GM21723 (cell line): ENCODE measurements around the gene CNNM3.
"Not testable (repeated sequence)": the region's sequence is repeated elsewhere in the genome, so short reads cannot be mapped to it uniquely, and the experiment has no call there.

ENCODE experiments used
- ATAC-seq: cut with Tn5 transposase; IDR thresholded peaks from one replicate; pipeline ENCODE4 v1.9.1; 2021; ENCODE audit warnings: mild to moderate bottlenecking, moderate library complexity; ENCODE audit not compliant: unreplicated experiment

The CNNM3 gene

DNA sequence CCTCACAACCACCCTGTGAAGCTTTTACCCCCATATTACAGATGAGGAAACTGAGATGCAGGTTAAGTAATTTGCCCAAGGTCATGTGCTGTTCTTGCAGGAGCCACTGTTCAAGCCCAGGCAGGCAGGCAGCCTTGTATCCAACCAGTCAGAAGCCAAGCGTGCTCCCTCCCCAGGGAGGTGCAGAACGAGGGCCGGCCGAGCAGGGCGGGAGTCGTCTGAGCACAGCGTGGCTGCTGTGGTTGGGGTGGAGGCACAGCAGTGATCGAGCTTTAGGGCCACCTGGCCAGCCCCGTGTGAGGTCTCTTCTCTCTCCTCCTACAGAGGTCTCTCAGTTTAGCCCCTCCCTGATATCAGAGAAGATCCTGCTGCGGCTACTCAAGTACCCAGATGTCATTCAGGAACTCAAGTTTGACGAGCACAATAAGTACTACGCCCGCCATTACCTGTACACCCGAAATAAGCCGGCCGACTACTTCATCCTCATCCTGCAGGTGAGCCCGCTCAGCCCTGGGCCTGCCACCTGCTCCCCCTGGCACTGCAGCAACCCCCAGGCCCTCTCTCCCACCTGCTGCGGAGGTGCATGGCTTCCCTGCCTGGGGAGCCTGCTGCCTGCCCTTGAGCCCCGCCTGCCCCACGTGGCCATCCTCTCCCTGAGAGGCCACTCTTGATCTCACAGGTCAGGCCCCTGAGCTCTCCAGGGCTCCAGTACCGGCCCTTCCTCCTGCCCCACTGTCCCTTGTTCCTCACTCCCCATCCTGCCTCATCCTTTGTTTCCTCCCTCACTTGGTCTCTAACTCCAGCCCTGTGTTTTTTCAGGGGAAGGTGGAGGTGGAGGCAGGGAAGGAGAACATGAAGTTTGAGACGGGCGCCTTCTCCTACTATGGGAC, 17.1 kb upstream of the CNNM3 start:
- no peak for ATAC-seq

- no peak for ATAC-seq
Measured at GRCh38 chr2:96799623-96799935, 16.5 kb upstream of the CNNM3 start.

DNA sequence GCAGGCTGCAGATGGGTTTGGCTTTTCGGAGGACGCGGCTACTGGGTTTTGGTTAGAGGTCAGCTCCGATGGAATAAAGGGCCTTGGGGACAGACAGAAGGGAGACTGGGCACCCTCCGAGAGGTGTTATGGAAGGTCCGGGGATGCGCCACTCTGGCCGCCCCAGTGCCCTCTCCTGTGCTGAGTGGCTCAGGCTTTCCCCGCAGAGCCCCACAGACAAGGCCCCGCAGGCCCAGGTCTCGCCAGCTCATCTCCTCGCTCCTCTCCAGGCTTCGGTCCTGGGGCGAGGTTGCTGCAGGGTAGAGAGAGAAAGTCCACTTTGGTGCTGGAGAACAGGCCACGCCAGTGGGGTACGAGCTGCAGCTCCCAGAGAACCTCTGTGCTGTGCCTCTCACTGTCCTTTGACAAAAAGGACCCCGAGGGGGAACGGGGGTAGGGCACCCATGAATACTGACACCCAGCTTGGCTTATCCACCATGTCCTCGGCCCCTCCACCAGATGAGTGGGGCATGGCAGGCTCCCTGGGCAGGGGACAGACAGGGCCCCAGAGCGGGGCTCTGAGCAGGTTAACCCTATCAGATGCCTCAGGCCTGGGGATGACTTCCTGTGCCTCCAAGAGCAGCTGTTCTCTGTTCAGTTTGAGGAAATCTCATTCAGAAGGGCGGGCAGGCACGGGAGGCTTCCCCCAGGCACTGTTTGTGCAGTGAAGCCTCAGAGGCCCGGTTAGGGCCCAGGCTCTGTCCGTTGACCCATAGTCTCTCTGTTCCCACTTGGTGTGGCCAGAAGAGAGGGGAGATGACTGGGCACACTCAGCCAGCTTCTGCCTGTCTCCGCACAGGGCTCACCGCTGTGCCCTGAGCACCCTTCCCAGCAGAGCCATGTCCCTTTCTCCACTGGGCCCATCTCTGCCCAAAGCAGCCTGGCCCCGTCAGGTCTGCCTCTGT, 15.7 kb upstream of the CNNM3 start:
- ATAC-seq, result peak; percentile 9

GRCh38 chr2:96801005-96801785, 14.9 kb upstream of the CNNM3 start:
- ATAC-seq, result peak; percentile 86

DNA sequence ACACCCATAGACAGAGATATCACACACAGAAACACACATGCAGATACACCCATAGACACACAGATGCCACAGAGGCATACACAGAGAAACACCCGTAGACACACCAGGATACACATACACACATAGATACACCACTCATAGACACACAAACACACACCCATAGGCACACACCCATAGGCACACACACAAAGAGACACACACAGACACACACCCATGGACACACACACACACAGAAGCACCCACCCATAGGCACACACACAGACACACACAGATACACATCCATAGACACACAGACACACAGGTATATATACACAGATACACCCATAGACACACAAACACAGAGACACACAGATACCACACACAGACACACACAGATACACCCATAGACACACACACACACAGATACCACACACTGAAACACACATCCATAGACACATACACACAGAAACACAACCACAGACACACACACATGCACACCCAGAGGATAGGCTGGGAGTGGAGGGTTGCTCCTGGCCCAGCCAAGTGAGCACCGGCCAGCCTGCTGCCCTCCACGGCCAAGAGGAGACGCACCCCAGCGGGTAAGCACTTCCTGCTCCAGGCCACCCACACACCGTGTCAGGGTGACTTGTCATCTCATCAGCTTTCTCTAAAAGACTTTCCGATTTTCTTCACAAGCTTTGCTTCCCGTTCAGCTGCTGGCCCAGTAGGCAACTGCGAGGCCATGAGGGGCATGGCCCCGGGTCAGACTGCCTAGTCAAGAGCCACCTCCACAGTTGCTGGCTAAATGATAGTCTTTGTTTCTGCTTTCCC, 14.1 kb upstream of the CNNM3 start:
- ATAC-seq, result no peak

GRCh38 chr2:96802721-96803120, 13.3 kb upstream of the CNNM3 start:
- ATAC-seq, result no peak

DNA sequence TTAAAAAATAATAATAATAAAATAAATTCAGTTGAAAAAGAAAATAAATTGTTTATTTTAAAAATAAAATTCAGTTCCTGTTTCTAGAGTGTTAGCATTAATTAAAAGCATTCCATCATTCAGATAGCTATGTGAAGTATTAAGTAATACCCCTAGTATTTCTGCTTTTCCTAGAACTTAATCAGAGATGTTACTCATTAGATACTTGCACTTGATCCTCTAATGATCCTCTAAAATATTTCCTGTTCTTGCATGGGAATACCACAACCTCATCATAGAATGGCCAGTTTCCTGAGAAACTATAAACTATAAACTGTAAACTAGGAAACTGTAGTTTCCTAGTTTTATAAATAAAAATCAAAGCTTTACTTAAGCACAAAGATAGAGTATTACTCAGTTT, 11.1 kb upstream of the CNNM3 start:
- no peak for ATAC-seq

- ATAC-seq, result not testable (repeated sequence)
Measured at GRCh38 chr2:96805946-96806345, 10.1 kb upstream of the CNNM3 start.

- no peak for ATAC-seq
Measured at GRCh38 chr2:96806468-96807126, 9.5 kb upstream of the CNNM3 start.

DNA sequence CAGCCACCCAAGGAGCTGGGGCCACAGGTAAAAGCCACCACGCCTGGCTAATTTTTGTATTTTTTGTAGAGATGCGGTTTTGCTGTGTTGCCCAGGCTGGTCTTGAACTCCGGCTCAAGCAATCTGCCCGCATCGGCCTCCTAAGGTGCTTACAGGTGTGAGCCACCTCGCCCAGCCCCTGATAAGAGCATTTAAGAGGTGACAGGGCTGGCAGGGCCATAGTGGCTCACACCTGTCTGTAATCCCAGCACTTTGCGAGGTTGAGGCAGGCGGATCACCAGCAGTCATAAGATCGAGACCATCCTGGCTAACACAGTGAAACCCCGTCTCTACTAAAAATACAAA, 9.0 kb upstream of the CNNM3 start:
- no peak for ATAC-seq

- ATAC-seq, result no peak
Measured at GRCh38 chr2:96808176-96808837, 7.8 kb upstream of the CNNM3 start.

DNA sequence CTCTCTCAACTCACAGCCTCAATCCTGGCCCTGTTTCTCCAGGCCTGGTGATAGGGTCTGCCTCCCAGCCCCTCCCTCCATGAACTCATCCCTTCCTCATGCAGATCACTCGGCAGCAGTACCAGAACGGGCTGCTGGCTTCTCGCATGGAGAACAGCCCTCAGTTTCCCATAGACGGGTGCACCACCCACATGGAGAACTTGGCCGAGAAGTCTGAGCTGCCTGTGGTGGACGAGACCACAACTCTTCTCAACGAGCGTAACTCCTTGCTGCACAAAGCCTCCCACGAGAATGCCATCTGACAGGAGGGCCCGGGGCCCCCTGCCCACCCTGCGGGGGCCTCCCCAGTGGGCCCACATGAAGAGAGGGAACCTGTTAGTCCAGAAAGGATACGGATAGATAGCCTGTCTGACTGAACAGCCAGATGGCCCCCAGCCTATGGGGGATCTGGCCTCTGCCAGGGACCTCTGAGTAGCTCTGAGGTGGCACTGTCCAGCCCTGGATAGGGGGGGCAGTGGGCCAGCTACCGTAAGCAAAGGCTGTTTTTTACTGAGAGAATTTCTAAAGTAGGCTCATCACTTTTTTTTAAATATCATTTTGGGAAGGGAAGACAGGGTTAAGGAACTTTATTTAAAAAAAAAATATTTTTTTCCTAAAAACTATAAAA, 6.7 kb upstream of the CNNM3 start:
- no peak for ATAC-seq

GRCh38 chr2:96809951-96810782, 5.9 kb upstream of the CNNM3 start:
- ATAC-seq, result no peak

GRCh38 chr2:96810783-96811192, 5.3 kb upstream of the CNNM3 start:
- no peak for ATAC-seq

DNA sequence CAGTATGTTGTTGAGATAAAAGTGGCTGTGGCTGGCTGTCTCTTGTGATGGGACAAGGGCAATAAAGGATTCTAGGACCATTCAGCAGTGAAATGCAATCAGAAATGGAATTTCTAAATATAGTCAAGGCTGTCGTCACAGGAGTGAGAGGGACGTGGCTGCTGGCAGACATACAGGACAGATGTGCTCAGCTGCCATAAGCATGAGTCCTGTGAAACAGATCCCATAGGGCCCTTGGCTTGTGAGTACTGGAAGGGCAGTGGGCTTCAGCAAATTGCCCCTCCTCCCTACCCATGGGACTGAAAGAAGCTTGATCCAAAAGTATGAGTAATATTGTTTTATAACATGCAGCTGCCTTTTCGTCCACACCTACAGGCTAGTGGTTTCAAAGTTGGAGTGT, 4.2 kb upstream of the CNNM3 start:
- ATAC-seq, result no peak

DNA sequence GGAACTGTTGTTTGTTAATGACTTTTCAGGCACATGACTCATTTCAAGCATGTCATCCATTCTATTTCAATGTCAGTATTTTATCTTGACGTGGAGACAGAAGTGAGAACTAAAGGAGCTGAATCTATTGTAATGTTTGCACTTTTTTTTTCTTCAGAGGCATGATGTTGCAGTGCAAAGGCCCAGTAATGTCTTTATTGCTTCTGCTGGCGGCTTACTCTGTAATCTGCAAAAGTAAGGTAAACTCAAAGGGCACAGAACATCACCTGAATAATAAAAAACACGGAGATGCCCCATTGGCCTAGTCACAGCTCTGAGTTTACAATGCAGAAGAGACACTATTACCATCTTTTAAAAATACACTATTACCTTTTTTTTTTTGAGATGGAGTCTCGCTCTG, 2.4 kb upstream of the CNNM3 start:
- no peak for ATAC-seq

- peak; percentile 10 for ATAC-seq
Measured at GRCh38 chr2:96815326-96816126, 542 bp upstream of the CNNM3 start.
